OCI-LY3 (cell line): ENCODE results near the gene ARL8A.

Source experiments
- CTCF ChIP-seq: fragments of 200-600, 300-600 bp; sonication (generic); IDR thresholded peaks from 2 replicates; pipeline ENCODE4 v1.5.1; 2014; ENCODE audit warnings: antibody characterized with exemption, low read length, low read depth
- EZH2phosphoT487 ChIP-seq: fragments of 200-600 bp; shearing (Covaris generic); IDR thresholded peaks from 2 replicates; pipeline ENCODE4 v1.6.1; 2018; ENCODE audit warnings: antibody characterized with exemption, mixed run types, low read depth

GRCh38 chr1:202130816-202131522 is 13.6 kb downstream of the ARL8A start:
- TF ChIP-seq CTCF (no peak), EZH2phosphoT487 (no peak)
